HG02642 (cell line): ENCODE results near the gene HCFC2.

Experiments used
- ATAC-seq: cut with Tn5 transposase; IDR thresholded peaks from one replicate; pipeline ENCODE4 v1.9.1; 2021; ENCODE audit warnings: mild to moderate bottlenecking; ENCODE audit not compliant: unreplicated experiment, poor library complexity

Gene HCFC2

GRCh38 chr12:104147346-104147745 is 83.0 kb downstream of the HCFC2 start:
- no peak for ATAC-seq

DNA sequence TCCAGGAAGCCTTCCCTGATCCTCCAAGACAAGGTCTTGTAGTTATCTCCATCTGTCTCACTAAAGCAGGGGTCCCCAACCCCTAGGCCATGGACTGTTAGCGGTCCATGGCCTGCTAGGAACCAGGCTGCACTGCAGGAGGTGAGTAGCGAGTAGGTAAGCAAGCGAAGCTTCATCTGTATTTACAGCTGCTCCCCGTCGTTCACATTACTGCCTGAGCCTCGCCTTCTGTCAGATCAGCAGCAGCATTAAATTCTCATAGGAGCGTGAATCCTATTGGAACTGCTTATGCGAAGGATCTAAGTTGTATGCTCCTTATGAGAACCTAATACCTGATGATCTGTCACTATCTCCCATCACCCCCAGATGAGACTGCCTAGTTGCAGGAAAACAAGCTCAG is 86.1 kb downstream of the HCFC2 start:
- no peak for ATAC-seq

DNA sequence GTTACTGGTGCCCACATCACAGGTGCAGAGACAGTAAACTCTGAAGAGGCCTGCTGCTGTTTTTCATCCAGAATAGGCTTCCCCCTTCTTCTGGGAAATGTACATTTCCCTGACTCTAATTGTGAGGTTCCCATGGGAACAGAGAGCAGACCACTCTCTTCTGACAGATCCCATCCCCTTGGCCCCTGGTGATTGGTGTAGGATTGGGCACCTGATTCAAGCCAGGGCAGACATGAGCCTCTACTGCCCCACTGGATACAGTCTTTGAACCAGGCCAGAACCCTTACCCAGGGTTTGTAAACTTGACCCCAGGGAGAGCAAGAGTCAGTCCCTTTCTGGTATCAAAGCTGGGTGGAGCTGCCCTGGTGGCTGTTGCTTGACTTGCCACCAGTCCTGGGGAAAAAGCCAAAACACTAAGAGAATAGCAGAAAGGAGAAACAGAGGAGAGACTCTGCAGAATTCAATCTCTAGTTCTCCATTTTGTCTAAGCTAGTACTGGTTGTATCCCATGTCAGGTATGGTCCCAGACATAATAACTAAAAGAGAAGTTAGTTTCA is 88.4 kb downstream of the HCFC2 start:
- no peak for ATAC-seq

DNA sequence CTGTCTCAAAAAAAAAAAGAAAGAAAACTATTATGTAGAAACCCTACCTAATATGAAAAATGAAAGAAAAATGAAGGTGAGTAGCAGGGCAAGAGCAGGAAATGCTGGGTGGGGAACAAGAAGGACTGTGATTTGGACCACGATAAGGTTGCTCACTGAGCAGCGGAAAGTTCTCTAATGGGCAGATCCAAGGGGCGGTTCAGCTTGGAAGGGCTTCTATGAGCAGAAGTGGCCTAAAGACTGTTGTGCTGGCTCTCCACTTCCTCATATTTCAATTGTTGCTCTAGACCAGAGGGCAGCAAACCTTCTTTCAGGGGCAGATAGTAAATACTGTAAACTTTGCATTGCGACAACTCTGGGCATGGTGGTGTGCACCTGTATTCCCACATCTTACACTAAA is 90.0 kb downstream of the HCFC2 start:
- no peak for ATAC-seq

DNA sequence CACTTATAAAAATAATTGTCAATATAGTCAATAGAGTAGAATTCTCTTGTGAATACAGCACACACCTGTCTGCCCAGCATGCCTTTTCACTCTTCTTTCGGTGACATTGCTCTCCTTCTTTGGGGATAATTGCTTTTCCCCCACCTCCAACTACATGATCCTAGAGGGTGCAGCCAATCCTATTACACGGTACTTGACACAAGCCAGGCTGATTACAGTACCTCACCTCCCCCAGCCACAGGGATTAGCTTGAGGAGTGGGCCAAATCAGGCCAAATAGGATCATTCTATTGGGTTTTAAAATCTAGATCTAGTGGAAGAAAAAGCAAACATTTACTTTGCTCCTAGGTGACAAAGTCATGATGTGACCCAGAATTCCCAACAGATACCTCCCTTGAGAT is 90.5 kb downstream of the HCFC2 start:
- ATAC-seq = no peak
